Ectodermal cell (in vitro differentiated cells): ENCODE data around the gene KCTD16.

ENCODE experiments used
- H3K27ac ChIP-seq: 2 replicates; pipeline ENCODE4 v1.7.0; 2013; ENCODE audit warnings: mild to moderate bottlenecking, low read depth, low read length; ENCODE audit not compliant: insufficient read depth, poor library complexity, severe bottlenecking
- H3K27me3 ChIP-seq: 2 replicates; pipeline ENCODE4 v1.7.0; 2013; ENCODE audit warnings: mild to moderate bottlenecking, low read length; ENCODE audit not compliant: insufficient read depth, control insufficient read depth, poor library complexity, severe bottlenecking
- H3K36me3 ChIP-seq: one replicate; pipeline ENCODE4 v1.7.0; 2013; ENCODE audit warnings: low read length; ENCODE audit not compliant: control insufficient read depth, insufficient read depth
- H3K4me1 ChIP-seq: one replicate; pipeline ENCODE4 v1.7.0; 2013; ENCODE audit warnings: low read length; ENCODE audit not compliant: control insufficient read depth, insufficient read depth
- H3K4me3 ChIP-seq: 2 replicates; pipeline ENCODE4 v1.7.0; 2013; ENCODE audit warnings: low read depth, low read length, control low read depth; ENCODE audit not compliant: insufficient read depth
- H3K9me3 ChIP-seq: 2 replicates; pipeline ENCODE4 v1.7.0; 2013; ENCODE audit warnings: mild to moderate bottlenecking, low read length, moderate library complexity; ENCODE audit not compliant: control insufficient read depth
- WGBS, 2 experiments: methylation state at CpG; one replicate each; pipeline ENCODE4 v1.1.7; 2013; ENCODE audit warnings: missing lambda C conversion rate in 2 of 2; 5-methylcytosine and 5-hydroxymethylcytosine counted together

Gene KCTD16

DNA sequence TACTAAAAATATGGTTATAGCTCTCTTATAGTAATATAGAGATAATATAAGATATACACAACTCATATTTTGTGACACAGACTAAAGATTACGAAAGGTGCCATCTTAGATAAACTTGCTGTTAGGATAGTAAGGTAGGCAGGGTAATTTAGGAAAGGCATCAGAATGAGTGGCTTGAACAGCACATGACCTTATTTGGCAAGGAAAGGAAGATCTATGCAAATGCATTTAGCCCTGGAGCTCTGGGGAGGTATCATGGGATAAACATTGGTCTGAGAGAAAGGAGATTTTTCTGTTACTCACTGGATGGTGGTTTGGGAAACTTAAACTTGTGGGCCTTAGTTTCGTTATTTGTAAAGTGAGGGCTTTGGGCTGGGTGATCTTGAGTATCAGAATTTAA, 65.8 kb downstream of the KCTD16 start:
- WGBS, 2 experiments: 90 to 92% methylated on average over 2 of the region's 2 CpGs
- Histone ChIP-seq H3K9me3 (no peaks in the 10 kb centered on the region), H3K36me3 (no peaks in the 10 kb centered on the region), H3K4me3 (no peak overlapping the region), H3K27ac (no peak overlapping the region), H3K4me1 (no peaks in the 10 kb centered on the region), H3K27me3 (no peaks in the 10 kb centered on the region)

DNA sequence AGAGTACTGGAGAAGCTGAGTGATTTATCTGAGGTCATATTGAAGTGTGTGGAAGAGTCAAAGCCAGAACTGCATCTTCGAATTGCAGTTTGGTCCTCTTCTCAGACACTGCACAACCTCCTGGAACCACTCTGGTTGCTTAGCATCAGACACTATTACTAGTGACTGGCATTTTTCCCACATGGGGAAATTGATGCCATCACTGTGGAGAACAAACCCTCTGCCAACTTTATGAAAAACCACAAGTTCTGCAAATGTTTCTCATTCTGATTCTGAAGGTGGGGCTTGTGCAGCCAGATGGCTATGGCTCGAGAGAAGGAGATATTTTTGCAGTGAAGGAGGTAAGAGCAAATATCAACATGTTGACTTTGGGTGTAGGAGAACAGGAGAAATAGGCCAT, 67.2 kb downstream of the KCTD16 start:
- H3K9me3 ChIP-seq: no peaks in the 10 kb centered on the region
- no peaks in the 10 kb centered on the region for H3K36me3 ChIP-seq
- H3K27me3 ChIP-seq: no peaks in the 10 kb centered on the region
- no peak overlapping the region for H3K4me3 ChIP-seq
- H3K4me1 ChIP-seq: no peaks in the 10 kb centered on the region
- no peak overlapping the region for H3K27ac ChIP-seq
- WGBS, 2 experiments: 90 to 92% methylated on average over 2 of the region's 2 CpGs

DNA sequence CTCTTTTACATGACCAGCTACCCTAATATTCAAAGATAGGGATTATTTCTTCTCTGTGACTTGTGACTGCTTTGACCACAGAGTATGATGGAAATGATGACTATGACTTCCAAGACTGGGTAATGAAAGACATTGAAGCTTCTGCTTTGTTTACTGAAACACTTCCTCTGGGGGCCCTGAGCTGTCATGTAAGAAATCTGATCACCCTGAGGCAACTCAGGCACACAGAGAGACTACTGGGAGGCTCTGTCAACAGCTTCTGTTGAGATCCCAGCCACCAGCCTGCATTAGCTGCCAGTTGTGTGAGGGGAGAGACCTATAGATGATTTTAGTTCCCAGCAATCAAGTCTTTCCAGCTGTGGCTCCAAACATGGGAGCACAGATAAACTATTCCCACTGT, 76.5 kb downstream of the KCTD16 start:
- Histone ChIP-seq H3K4me1 (no peaks in the 10 kb centered on the region), H3K36me3 (no peaks in the 10 kb centered on the region), H3K27me3 (no peaks in the 10 kb centered on the region), H3K27ac (no peak overlapping the region), H3K4me3 (no peak overlapping the region), H3K9me3 (no peaks in the 10 kb centered on the region)

DNA sequence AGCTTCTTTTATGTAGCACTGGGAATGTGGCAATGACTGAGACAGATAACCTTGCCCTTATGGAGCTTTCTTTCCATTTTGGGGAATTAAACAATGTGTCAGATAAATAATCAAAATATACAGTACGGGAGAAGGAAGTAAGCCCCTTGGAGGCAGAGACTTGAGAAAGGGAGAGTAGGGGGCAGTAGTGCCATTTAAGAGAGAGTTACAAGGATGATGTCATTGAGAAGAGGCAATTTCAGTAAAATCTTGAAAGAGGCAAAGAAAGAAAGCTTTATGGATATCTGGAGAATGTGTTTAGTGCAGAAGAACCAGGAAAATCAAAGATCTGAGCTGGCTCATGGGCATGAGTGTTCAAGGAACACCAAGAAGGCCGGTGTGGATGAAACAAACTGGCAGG, 77.3 kb downstream of the KCTD16 start:
- no peak overlapping the region for H3K4me3 ChIP-seq
- 94 to 99% methylated on average over 2 of the region's 2 CpGs for WGBS, 2 experiments
- H3K27ac ChIP-seq: no peak overlapping the region
- H3K4me1 ChIP-seq: no peaks in the 10 kb centered on the region
- no peaks in the 10 kb centered on the region for H3K27me3 ChIP-seq
- no peaks in the 10 kb centered on the region for H3K36me3 ChIP-seq
- H3K9me3 ChIP-seq: no peaks in the 10 kb centered on the region

DNA sequence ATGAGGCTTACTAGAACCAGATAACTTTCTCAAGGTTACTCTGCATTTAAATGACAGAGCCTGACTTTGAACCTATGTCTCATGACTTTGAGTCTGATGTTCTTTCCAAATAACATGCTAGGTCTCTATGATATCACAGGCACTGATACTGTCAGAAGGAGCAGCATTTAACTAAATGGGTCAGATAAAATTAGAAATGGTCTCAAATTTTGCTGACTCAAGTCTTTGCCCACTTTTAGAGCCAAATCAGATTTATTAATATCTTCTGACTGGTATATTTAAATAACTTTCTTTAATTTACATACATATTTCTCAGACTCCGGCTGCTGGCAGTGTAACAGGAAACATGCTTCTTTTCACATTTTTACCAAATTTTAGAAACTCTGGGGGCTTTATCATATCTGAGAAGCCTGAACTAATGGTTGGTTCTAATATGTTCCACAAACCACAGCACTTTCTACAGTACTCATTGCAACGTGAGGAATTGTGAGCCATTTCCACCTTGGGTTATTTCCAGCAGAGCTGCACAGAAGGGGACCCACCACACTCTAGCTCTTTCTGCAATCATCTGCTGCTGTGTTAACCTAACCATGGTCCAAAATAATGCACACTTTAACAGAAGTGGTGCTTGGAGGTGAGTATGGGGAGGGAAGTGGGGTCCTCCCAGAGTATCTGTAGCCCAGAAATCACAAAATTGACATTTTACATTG, 79.2 kb downstream of the KCTD16 start:
- WGBS, 2 experiments: 58 to 69% methylated on average over 2 of the region's 2 CpGs

DNA sequence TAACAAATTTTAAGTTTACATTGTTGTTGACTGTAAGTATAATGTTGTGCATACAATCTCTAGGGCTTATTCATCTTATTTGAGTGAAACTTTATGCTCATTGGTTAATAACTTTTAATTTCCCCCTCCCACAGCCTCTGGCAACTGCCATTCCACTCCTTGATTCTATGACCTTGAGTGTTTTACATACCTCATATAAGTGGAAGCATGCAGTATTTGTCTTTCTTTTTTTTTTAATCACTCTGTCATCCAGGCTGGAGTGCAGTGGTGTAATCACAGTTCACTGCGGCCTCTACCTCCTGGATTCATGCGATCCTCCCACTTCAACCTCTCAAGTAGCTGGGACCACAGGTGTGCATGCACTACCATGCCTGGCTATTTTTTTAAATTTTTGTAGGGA, 83.9 kb downstream of the KCTD16 start:
- Histone ChIP-seq H3K27ac (no peak overlapping the region), H3K4me3 (no peak overlapping the region), H3K36me3 (no peaks in the 10 kb centered on the region), H3K27me3 (no peaks in the 10 kb centered on the region), H3K9me3 (no peaks in the 10 kb centered on the region), H3K4me1 (no peaks in the 10 kb centered on the region)
- 74 to 87% methylated on average over 2 of the region's 2 CpGs for WGBS, 2 experiments

More for the DNA sequence above, 79.2 kb downstream of the KCTD16 start:
- Histone ChIP-seq H3K27ac (no peak overlapping the region), H3K4me1 (no peaks in the 10 kb centered on the region), H3K36me3 (no peaks in the 10 kb centered on the region), H3K4me3 (no peak overlapping the region), H3K9me3 (no peaks in the 10 kb centered on the region), H3K27me3 (no peaks in the 10 kb centered on the region)

DNA sequence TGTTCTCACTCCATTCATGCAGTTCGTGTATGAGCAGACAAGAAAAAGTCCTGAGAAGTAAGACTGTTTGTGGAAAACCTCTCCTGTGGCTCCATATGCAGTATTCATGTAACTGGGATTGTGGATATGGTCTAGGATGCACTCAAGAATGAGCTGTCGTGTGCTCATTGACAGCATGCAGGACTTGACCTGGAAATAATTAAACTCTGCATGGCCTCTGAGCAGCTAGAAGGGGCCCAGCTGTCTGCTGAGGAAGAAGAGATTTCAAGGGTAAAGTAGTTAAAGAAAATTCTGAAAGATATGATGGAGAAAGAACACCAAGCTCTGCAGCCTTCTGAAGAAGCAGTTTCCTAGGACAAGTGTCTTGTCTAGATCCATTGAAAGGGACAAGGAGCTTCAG, 89.4 kb downstream of the KCTD16 start:
- WGBS, 2 experiments: 63 to 69% methylated on average over 2 of the region's 2 CpGs
- no peaks in the 10 kb centered on the region for H3K4me1 ChIP-seq
- no peaks in the 10 kb centered on the region for H3K9me3 ChIP-seq

DNA sequence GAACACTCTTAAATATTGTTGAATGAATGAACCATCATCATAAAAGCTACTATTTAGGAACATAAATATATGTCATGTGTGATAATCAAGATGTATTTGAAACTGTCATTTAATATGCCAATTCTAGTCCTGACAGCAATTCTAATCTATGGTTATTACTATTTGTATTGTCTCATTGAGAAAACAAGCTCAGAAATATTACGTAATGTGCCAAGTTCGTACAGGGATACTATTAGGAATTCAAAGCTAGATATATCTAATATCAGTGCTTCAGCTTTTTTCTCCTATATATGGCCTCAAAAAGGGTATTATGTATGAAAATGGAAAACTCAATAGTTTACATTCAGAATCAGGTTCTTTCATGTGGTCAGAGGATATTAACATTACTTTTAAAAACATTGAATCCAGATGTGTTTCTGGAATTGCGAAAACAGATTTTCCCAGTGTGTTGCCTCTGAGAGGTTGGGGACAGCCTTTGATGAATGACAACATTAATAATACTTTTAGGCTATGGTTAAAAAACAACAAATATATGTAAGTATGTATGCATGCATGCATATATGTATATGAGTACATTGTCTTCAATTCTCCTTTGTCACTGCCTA, 95.1 kb downstream of the KCTD16 start:
- H3K36me3 ChIP-seq: no peaks in the 10 kb centered on the region
- WGBS, 2 experiments: no CpG with 5 or more reads among the region's 3 CpGs
- no peak overlapping the region for H3K4me3 ChIP-seq
- no peak overlapping the region for H3K27ac ChIP-seq
- no peaks in the 10 kb centered on the region for H3K9me3 ChIP-seq
- no peaks in the 10 kb centered on the region for H3K27me3 ChIP-seq
- H3K4me1 ChIP-seq: no peaks in the 10 kb centered on the region

More for the DNA sequence above, 89.4 kb downstream of the KCTD16 start:
- H3K36me3 ChIP-seq: no peaks in the 10 kb centered on the region
- no peaks in the 10 kb centered on the region for H3K27me3 ChIP-seq
- H3K4me3 ChIP-seq: no peak overlapping the region
- no peak overlapping the region for H3K27ac ChIP-seq

DNA sequence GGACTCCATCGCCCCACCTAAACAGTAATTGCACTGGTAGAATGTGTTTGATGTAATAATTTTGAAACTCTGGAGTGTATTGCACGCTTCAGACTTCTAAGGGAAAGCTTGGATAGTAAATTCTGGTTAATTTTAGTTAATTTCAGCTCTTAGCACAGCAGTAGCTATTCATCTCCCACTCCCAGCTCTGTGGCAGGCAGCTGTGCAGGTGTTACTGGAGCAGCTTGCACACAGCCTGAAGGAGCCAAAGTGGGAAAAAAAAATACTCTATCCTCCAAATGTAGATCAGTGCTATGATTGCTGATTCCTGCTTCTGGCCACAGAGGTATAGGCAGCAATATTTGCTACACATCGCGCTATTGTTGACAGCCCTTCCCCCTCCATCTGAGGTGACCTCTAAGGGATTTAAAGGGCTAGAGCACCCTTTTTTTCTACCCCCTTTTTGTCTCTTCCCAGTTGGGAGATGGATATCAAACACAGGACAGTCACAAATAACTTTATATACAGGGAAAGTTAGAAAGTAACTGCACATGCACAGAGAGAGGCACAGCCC, 97.4 kb downstream of the KCTD16 start:
- Histone ChIP-seq H3K27me3 (no peaks in the 10 kb centered on the region), H3K27ac (no peak overlapping the region), H3K4me1 (no peaks in the 10 kb centered on the region), H3K36me3 (no peaks in the 10 kb centered on the region), H3K4me3 (no peak overlapping the region), H3K9me3 (no peaks in the 10 kb centered on the region)
- 73 to 75% methylated on average over 4 of the region's 4 CpGs for WGBS, 2 experiments

DNA sequence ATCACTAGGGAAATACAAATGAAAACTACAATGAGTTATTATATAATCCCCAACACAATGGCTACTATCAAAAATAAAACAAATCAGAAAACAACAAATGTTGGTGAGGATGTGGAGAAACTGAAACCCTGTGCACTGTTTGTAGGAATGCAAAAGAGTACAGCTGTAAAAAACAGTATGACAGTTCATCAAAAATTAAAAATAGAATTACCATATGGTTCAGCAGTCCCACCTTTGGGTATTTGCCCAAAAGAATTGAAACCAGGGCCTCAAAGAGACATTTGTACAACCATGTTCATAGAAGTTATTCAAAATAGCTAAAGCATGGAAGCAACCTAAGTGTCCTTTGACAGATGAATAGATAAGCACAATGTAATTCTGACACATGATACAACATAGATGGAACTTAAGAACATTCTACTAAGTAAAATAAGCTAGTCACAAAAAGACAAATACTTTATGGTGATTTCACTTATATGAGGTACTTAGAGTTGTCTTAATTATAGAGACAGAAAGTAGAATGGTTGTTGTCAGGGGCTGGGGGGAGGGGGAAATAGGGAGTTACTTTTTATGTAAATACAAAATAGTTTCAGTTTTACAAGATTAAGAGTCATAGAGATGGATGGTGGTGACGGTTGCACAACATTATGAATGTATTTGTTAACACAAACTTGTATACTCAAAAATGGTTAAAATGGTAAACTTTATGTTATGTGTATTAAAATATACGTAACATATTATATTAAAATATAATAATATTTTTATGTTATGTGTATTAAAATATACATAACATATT, 102.8 kb downstream of the KCTD16 start:
- no CpG with 5 or more reads among the region's 2 CpGs for WGBS, 2 experiments
- Histone ChIP-seq H3K27ac (no peak overlapping the region), H3K4me1 (no peaks in the 10 kb centered on the region), H3K4me3 (no peak overlapping the region), H3K36me3 (no peaks in the 10 kb centered on the region), H3K27me3 (no peaks in the 10 kb centered on the region), H3K9me3 (no peaks in the 10 kb centered on the region)
